Pancreas (tissue), 10 donors: ENCODE results near the gene KBTBD13. TPM values are rescaled to one million over a fixed set of nuclear protein-coding genes. Genes with fewer than 3 reads are reported as not detected.

Experiments
- ATAC-seq, 4 donors: fragments of 200-7000 bp; cut with Tn5 transposase; one replicate each; pipeline versions ENCODE4 v1.8.0 to v1.9.1; 2020; ENCODE audit warnings: mild to moderate bottlenecking in 4 of 4, moderate library complexity in 4 of 4
- DNase-seq, 6 donors: peaks; one replicate each; pipeline ENCODE4 v3.0.0-alpha.2; 2020
- FAIRE-seq: peaks from 2 replicates; lab custom pipeline; 2012; peaks lifted over from hg19 to GRCh38; lab: Jason Lieb, UNC
- H3K27ac ChIP-seq, 4 donors: fragments of 200-600 bp; sonication (generic); 1 replicate in 3 of 4; 2 replicates in 1 of 4; pipeline versions ENCODE4 v1.5.0 to v1.8.0; 2020
- H3K27me3 ChIP-seq, 4 donors: fragments of 200-600 bp; one replicate each; pipeline ENCODE4 v1.8.0; 2021
- H3K36me3 ChIP-seq, 3 donors: fragments of 200-600 bp; sonication (generic) in 1 of 3; one replicate each; pipeline versions ENCODE4 v1.5.0 to v1.8.0; 2020 to 2021
- H3K4me1 ChIP-seq, 3 donors: fragments of 200-600 bp; one replicate each; pipeline ENCODE4 v1.8.0; 2021
- H3K4me3 ChIP-seq, 4 donors: fragments of 200-600 bp; sonication (generic) in 2 of 4; one replicate each; pipeline versions ENCODE4 v1.5.0 to v1.8.0; 2020 to 2021
- H3K9me3 ChIP-seq, 4 donors: fragments of 200-600 bp; one replicate each; pipeline ENCODE4 v1.8.0; 2021
- CTCF ChIP-seq, 4 donors: fragments of 200-600 bp; sonication (generic) in 3 of 4; IDR thresholded peaks; one replicate each; pipeline versions ENCODE4 v1.5.0 to v1.8.0; 2021; ENCODE audit warnings: antibody characterized with exemption in 4 of 4
- WGBS, 2 donors: extraction: QIAGEN DNeasy Blood & Tissue Kit; methylation state at CpG; one replicate each; pipeline ENCODE4 v1.1.7; 2013; 5-methylcytosine and 5-hydroxymethylcytosine counted together
- intact Hi-C, 3 donors: fragments of 100-400 bp; cut with DNase I; formaldehyde crosslinking; loops; one replicate each; pipeline versions ENCODE4 v1.11.1 to v1.14.2; 2022
- polyA plus RNA-seq, 2 donors: library from polyadenylated mRNA; stranded (reverse); fragments of 200-250 nt; gene quantifications; one replicate each; pipeline ENCODE4 v1.2.3, GENCODE V29; 2013
- total RNA-seq, 6 donors: library from RNA; stranded (reverse); fragmentation: NEBNext Ultra II Directional in 4 of 6; extraction: Animal tissue kit (Norgen Biotek cat#: 25700) in 4 of 6; gene quantifications; one replicate each; pipeline versions ENCODE4 v1.2.1 to v1.2.4, GENCODE V29; 2021 to 2023
- donor health status: healthy with polysubstance abuse.
- donor health status: DM: no; HTN: no; CAD: no; lungs with moderate emphysema.
- donor health status: DM: no; HTN: no; CAD: no.
- donor health status: control.
- donor health status: control.
- donor health status: Bipolar disorder and iron deficiency.
- donor health status: DM: yes; HTN: yes; CAD: no.
- donor health status: DM: no; HTN: no; CAD: no.
- donor health status: DM: no; HTN: no; CAD: no.
- donor health status: DM: yes; HTN: yes; CAD: no.

KBTBD13 gene
- total and polyA plus RNA-seq, 8 donors: not detected

- no peaks in the 10 kb centered on the region for H3K9me3 ChIP-seq
- no peak overlapping the region for H3K4me3 ChIP-seq
- no peaks in the 10 kb centered on the region for H3K36me3 ChIP-seq
- DNase-seq (peak in 1 of 6 donors; percentile 52), ATAC-seq (peak in 1 of 4 donors; percentile 16), FAIRE-seq (no peak)
- intact Hi-C loops: no loop called here
- TF ChIP-seq CTCF (IDR thresholded peaks at IDR 0.05): no peak
- WGBS, 2 donors: 43 to 48% methylated on average over 62 to 85 of the region's 85 CpGs
- no peaks in the 10 kb centered on the region for H3K27me3 ChIP-seq
- no peaks in the 10 kb centered on the region for H3K4me1 ChIP-seq
- H3K27ac ChIP-seq: no peak overlapping the region
These were observed 890 bp downstream of the KBTBD13 start for GRCh38 chr15:65077291-65077980.

GRCh38 chr15:65077981-65078352 lies 1.4 kb downstream of the KBTBD13 start:
- 14 to 16% methylated on average over 24 of the region's 24 CpGs for WGBS, 2 donors
- H3K4me3 ChIP-seq: no peak overlapping the region
- intact Hi-C loops: no loop called here
- ATAC-seq (peak; percentile 61 to 89 (median 86)), FAIRE-seq (no peak), DNase-seq (peak; percentile 27 to 85 (median 56))
- no peak overlapping the region for H3K27ac ChIP-seq
- H3K4me1 ChIP-seq: no peaks in the 10 kb centered on the region
- H3K9me3 ChIP-seq: no peaks in the 10 kb centered on the region
- no peaks in the 10 kb centered on the region for H3K36me3 ChIP-seq
- no peaks in the 10 kb centered on the region for H3K27me3 ChIP-seq
- peak in 2 of 4 donors; percentile 22 to 34 for TF ChIP-seq CTCF (IDR thresholded peaks at IDR 0.05)

GRCh38 chr15:65079580-65079979 lies 3.0 kb downstream of the KBTBD13 start:
- intact Hi-C loops: no loop called here
- H3K9me3 ChIP-seq: no peaks in the 10 kb centered on the region
- no peaks in the 10 kb centered on the region for H3K4me1 ChIP-seq
- H3K27me3 ChIP-seq: no peaks in the 10 kb centered on the region
- 86 to 96% methylated on average over 5 of the region's 5 CpGs for WGBS, 2 donors
- no peak for TF ChIP-seq CTCF (IDR thresholded peaks at IDR 0.05)
- H3K36me3 ChIP-seq: no peaks in the 10 kb centered on the region
- ATAC-seq (no peak), DNase-seq (no peak), FAIRE-seq (no peak)
- H3K4me3 ChIP-seq: no peak overlapping the region
- H3K27ac ChIP-seq: no peak overlapping the region

GRCh38 chr15:65081270-65081669 lies 4.7 kb downstream of the KBTBD13 start:
- intact Hi-C loops: no loop called here
- FAIRE-seq: no peak
- DNase-seq: no peak
- no peaks in the 10 kb centered on the region for H3K36me3 ChIP-seq
- no peak for ATAC-seq
- no peaks in the 10 kb centered on the region for H3K9me3 ChIP-seq
- TF ChIP-seq CTCF (IDR thresholded peaks at IDR 0.05): no peak
- H3K4me1 ChIP-seq: no peaks in the 10 kb centered on the region
- H3K27me3 ChIP-seq: no peaks in the 10 kb centered on the region
- WGBS, 2 donors: 52 to 53% methylated on average over 6 of the region's 6 CpGs
- no peak overlapping the region for H3K27ac ChIP-seq
- H3K4me3 ChIP-seq: no peak overlapping the region

DNA sequence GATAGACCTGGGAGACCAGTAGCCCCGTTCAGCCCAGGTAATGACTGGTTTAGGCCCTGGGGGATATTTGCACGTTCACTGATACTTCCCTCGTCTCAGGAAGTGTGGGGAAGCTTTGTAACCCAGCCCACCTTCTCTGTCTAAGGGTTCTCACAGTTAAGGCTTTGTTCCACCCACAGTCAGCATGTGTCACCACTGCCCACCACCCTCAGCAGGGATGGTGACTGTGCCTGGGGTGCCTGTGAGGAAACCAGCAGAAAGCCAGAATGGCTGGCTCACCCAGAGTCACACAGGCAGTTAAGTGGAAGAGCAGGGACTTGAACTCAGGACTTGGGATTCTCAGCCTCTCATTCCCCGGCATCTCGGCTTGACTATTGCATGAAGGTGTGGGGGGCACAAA lies 5.2 kb downstream of the KBTBD13 start:
- 60 to 80% methylated on average over 5 of the region's 5 CpGs for WGBS, 2 donors
- DNase-seq (no peak), ATAC-seq (no peak), FAIRE-seq (no peak)
- no peaks in the 10 kb centered on the region for H3K36me3 ChIP-seq
- no peak overlapping the region for H3K27ac ChIP-seq
- no peaks in the 10 kb centered on the region for H3K9me3 ChIP-seq
- no peak for TF ChIP-seq CTCF (IDR thresholded peaks at IDR 0.05)
- H3K27me3 ChIP-seq: no peaks in the 10 kb centered on the region
- H3K4me3 ChIP-seq: no peak overlapping the region
- no peaks in the 10 kb centered on the region for H3K4me1 ChIP-seq
- intact Hi-C loops: no loop called here
